Astrocyte (in vitro differentiated cells and primary cell): ENCODE data around the gene KRTAP5-1.
A peak's percentile ranks its signal among the peaks of the same experiment; 100 is the strongest.

Experiments used
- EZH2 ChIP-seq: IDR thresholded peaks from 2 replicates; pipeline ENCODE4 v1.6.1; 2012; ENCODE audit warnings: mild to moderate bottlenecking, low read length, inconsistent platforms; ENCODE audit not compliant: insufficient read depth
- TF ChIP-seq, protein P1 (sequence below): IDR thresholded peaks from 2 replicates; pipeline ENCODE4 v1.5.1; 2011; ENCODE audit warnings: low read depth, mild to moderate bottlenecking, inconsistent platforms, low read length, moderate library complexity; ENCODE audit not compliant: insufficient read depth

GRCh38 chr11:1574238-1574932 lies 10.7 kb downstream of the KRTAP5-1 start:
- TF ChIP-seq, protein P1, sequence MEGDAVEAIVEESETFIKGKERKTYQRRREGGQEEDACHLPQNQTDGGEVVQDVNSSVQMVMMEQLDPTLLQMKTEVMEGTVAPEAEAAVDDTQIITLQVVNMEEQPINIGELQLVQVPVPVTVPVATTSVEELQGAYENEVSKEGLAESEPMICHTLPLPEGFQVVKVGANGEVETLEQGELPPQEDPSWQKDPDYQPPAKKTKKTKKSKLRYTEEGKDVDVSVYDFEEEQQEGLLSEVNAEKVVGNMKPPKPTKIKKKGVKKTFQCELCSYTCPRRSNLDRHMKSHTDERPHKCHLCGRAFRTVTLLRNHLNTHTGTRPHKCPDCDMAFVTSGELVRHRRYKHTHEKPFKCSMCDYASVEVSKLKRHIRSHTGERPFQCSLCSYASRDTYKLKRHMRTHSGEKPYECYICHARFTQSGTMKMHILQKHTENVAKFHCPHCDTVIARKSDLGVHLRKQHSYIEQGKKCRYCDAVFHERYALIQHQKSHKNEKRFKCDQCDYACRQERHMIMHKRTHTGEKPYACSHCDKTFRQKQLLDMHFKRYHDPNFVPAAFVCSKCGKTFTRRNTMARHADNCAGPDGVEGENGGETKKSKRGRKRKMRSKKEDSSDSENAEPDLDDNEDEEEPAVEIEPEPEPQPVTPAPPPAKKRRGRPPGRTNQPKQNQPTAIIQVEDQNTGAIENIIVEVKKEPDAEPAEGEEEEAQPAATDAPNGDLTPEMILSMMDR, result peak; percentile 56
- peak; percentile 23 for TF ChIP-seq EZH2
